ENCODE measurements around the gene IRAK1.

GRCh38 chrX:154059231-154059630, 39.5 kb upstream of the IRAK1 start:
- no peak for TF ChIP-seq CTCF (IDR thresholded peaks at IDR 0.05; ENCODE audit: borderline replicate concordance, extremely low read depth, low read length, poor library complexity, severe bottlenecking)
- TF ChIP-seq EZH2 (IDR thresholded peaks at IDR 0.05; ENCODE audit: borderline replicate concordance, low read depth, low read length, severe bottlenecking) = no peak

Measured in DND-41 (cell line).